NB4 (cell line): Measurements from ENCODE around the gene LTV1.

Experiments
- DNase-seq: peaks from one replicate; pipeline ENCODE4 v3.0.0; 2010; ENCODE audit warnings: low read depth
- H3K4me3 ChIP-seq: one replicate; pipeline ENCODE4 v1.5.1; 2011; ENCODE audit warnings: mild to moderate bottlenecking, low read depth, low read length, moderate library complexity
- MAX ChIP-seq: IDR thresholded peaks from 2 replicates; pipeline ENCODE4 v1.6.1; 2011; ENCODE audit warnings: low read depth, low read length
- MYC ChIP-seq: IDR thresholded peaks from 2 replicates; pipeline ENCODE4 v1.6.1; 2011; ENCODE audit warnings: low read depth, low read length
- POLR2A ChIP-seq: IDR thresholded peaks from 2 replicates; pipeline ENCODE4 v1.6.1; 2011; ENCODE audit warnings: mild to moderate bottlenecking; ENCODE audit not compliant: insufficient read length; ENCODE audit errors: extremely low read depth
- TF ChIP-seq, protein P1 (sequence below): IDR thresholded peaks from one replicate; pipeline ENCODE4 v1.5.1; 2012; ENCODE audit warnings: low read depth, low read length

The LTV1 gene

GRCh38 chr6:143806282-143807102 is 36.6 kb upstream of the LTV1 start:
- no peak overlapping the region for H3K4me3 ChIP-seq
- TF ChIP-seq MAX = 0 out of 2 replicates have a peak, but pooled peaks have one; percentile 29
- TF ChIP-seq, protein P1, sequence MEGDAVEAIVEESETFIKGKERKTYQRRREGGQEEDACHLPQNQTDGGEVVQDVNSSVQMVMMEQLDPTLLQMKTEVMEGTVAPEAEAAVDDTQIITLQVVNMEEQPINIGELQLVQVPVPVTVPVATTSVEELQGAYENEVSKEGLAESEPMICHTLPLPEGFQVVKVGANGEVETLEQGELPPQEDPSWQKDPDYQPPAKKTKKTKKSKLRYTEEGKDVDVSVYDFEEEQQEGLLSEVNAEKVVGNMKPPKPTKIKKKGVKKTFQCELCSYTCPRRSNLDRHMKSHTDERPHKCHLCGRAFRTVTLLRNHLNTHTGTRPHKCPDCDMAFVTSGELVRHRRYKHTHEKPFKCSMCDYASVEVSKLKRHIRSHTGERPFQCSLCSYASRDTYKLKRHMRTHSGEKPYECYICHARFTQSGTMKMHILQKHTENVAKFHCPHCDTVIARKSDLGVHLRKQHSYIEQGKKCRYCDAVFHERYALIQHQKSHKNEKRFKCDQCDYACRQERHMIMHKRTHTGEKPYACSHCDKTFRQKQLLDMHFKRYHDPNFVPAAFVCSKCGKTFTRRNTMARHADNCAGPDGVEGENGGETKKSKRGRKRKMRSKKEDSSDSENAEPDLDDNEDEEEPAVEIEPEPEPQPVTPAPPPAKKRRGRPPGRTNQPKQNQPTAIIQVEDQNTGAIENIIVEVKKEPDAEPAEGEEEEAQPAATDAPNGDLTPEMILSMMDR = no peak
- peak; percentile 94 for DNase-seq

DNA sequence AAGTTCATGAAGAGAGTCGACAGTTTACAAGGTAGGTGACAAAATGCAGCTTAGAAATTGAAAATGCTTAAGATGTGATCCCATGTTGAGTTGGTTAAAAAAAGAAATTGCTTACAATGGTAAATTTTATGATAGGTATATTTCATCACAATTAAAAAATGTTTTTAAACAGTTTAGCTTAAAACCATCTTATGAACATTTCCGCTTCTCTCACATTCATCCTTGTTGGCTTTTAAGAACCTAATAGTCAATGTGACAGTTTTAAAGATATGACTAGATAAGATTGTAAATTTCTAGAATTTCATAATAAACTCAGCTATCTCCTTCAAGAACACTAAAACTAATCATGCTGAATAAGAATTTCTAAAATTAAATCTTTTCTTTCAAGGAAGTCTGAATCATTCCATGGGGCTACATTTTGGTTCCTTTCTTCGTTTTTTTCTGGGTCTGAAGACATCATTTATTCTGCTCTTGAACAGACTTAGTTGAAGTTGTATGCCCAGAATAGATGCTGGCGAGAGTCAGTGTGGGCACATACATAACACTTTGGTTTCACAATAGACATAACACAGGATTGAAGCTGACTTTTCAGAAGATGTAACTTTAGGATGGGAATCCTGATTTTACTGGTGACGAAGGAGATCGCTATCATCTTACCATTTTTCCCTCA is 35.9 kb upstream of the LTV1 start:
- no peak overlapping the region for H3K4me3 ChIP-seq
- no peak for TF ChIP-seq MYC
- TF ChIP-seq, protein P1 = no peak
- no peak for TF ChIP-seq POLR2A
- DNase-seq = peak; percentile 65

- H3K4me3 ChIP-seq = no peak overlapping the region
- TF ChIP-seq MYC = no peak
- TF ChIP-seq POLR2A = no peak
- no peak for TF ChIP-seq MAX
- TF ChIP-seq, protein P1 = no peak
- no peak for DNase-seq
Measured at GRCh38 chr6:143810745-143811144, 32.4 kb upstream of the LTV1 start.

- TF ChIP-seq MYC (no peak), POLR2A (no peak), MAX (no peak)
- TF ChIP-seq, protein P1 = no peak
- DNase-seq = no peak
Measured at GRCh38 chr6:143811501-143812157, 31.5 kb upstream of the LTV1 start.

DNA sequence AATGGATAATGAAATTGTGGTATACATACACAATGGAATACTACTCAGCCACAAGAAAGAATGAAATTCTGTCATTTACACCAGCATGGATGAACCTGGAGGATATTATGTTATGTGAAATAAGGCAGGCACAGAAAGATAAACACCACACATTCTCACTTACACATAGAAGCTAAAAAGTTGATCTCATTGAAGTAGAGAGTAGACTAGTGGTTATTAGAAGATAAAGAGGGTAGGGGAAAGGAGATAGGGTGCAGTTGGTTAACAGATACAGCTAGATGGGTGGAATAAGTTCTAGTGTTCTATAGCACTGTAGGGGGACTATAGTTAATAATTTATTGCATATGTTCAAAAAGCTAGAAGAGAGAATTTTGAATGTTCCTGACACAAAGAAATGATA is 25.5 kb upstream of the LTV1 start:
- DNase-seq = no peak
- no peak overlapping the region for H3K4me3 ChIP-seq
- TF ChIP-seq, protein P1 = no peak

More at GRCh38 chr6:143811501-143812157, 31.5 kb upstream of the LTV1 start:
- no peak overlapping the region for H3K4me3 ChIP-seq
